ENCODE results near the gene GCDH. TPM values are rescaled to one million over a fixed set of nuclear protein-coding genes. Genes with fewer than 3 reads are reported as not detected.

GCDH gene
- total RNA-seq, 1 donor from 2014 or later, result 51.6 TPM

DNA sequence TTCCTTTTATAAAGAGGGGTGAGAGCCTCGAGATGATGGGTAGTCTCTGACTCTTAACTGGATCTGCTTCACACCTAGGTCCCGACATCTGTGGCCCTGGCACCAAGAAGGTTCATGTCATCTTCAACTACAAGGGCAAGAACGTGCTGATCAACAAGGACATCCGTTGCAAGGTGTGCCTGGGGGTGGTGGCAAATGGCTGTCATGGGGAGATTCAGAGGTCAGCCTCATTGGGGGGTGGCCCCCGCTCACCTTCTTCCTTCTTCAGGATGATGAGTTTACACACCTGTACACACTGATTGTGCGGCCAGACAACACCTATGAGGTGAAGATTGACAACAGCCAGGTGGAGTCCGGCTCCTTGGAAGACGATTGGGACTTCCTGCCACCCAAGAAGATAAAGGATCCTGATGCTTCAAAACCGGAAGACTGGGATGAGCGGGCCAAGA is 49.0 kb downstream of the GCDH start:
- Mint-ChIP-seq H3K27ac (peak overlapping the region; percentile 84), H3K4me1 (ENCODE audit: low read depth) (peaks cover 55% of the 10 kb centered on the region), H3K9me3 (no peaks in the 10 kb centered on the region), H3K4me3 (ENCODE audit: low read depth) (peak overlapping the region; percentile 99), H3K36me3 (ENCODE audit: low read depth) (peaks cover 67% of the 10 kb centered on the region), H3K27me3 (ENCODE audit: low read depth) (no peaks in the 10 kb centered on the region)
- intact Hi-C loops (cut with micrococcal nuclease), result loop anchor here (2.0 to 5.0 kb wide), 3 partner anchors 49 to 211 kb away; partner anchors contain the start of genes GCDH, IER2, JUNB and STX10
- no peak for DNase-seq (ENCODE audit: low spot score)

DNA sequence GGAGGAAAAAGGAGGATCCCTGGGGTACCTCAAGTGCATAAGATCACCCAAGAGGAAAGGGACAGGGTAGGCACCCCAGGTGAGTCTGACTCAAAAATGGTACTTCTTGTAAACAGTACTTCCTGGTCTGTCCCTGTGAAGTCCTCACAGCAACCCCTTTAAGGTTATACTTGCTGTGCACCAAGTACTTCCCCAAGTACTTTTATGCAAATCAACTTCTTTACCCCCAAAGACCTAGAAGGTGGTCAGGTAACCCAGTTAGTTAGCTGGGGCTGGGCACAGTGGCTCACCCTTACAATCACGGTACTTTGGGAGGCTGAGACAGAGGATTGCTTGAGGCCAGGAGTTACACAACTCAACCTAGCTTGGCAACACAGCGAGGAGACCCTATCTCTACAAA is 49.9 kb downstream of the GCDH start:
- Mint-ChIP-seq H3K9me3 (no peaks in the 10 kb centered on the region), H3K4me3 (ENCODE audit: low read depth) (peak overlapping the region; percentile 99)

DNA sequence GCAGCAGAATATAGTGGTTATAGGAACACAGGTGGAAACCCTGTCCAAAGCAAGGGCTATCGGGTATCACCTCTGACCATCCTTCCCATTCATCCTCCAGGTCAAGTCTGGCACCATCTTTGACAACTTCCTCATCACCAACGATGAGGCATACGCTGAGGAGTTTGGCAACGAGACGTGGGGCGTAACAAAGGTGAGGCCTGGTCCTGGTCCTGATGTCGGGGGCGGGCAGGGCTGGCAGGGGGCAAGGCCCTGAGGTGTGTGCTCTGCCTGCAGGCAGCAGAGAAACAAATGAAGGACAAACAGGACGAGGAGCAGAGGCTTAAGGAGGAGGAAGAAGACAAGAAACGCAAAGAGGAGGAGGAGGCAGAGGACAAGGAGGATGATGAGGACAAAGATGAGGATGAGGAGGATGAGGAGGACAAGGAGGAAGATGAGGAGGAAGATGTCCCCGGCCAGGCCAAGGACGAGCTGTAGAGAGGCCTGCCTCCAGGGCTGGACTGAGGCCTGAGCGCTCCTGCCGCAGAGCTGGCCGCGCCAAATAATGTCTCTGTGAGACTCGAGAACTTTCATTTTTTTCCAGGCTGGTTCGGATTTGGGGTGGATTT is 52.6 kb downstream of the GCDH start:
- H3K4me1 Mint-ChIP-seq (ENCODE audit: low read depth), result peaks cover 50% of the 10 kb centered on the region
- H3K4me3 Mint-ChIP-seq (ENCODE audit: low read depth), result no peak overlapping the region
- no peak for DNase-seq (ENCODE audit: low spot score)
- intact Hi-C loops (cut with micrococcal nuclease), result no loop called here
- H3K27ac Mint-ChIP-seq, result peak overlapping the region; percentile 43
- H3K9me3 Mint-ChIP-seq, result no peaks in the 10 kb centered on the region
- H3K36me3 Mint-ChIP-seq (ENCODE audit: low read depth), result peaks cover 94% of the 10 kb centered on the region
- H3K27me3 Mint-ChIP-seq (ENCODE audit: low read depth), result no peaks in the 10 kb centered on the region

More for the DNA sequence above, 49.9 kb downstream of the GCDH start:
- Mint-ChIP-seq H3K4me1 (ENCODE audit: low read depth) (peaks cover 56% of the 10 kb centered on the region), H3K36me3 (ENCODE audit: low read depth) (peaks cover 75% of the 10 kb centered on the region), H3K27me3 (ENCODE audit: low read depth) (no peaks in the 10 kb centered on the region), H3K27ac (peak overlapping the region; percentile 83)
- intact Hi-C loops (cut with micrococcal nuclease), result no loop called here
- no peak for DNase-seq (ENCODE audit: low spot score)

DNA sequence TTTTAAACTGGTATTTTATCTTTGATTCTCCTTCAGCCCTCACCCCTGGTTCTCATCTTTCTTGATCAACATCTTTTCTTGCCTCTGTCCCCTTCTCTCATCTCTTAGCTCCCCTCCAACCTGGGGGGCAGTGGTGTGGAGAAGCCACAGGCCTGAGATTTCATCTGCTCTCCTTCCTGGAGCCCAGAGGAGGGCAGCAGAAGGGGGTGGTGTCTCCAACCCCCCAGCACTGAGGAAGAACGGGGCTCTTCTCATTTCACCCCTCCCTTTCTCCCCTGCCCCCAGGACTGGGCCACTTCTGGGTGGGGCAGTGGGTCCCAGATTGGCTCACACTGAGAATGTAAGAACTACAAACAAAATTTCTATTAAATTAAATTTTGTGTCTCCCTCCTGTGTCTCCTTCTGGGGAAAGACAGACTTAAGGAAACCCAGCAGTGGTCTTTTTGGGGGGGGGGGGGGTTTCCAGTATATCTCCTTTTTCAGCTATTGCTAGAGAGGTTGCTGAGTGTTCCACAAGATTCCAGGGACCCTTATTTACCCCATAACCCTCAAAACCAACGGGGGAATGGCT is 53.2 kb downstream of the GCDH start:
- peak overlapping the region; percentile 21 for H3K4me3 Mint-ChIP-seq (ENCODE audit: low read depth)
- no peak for DNase-seq (ENCODE audit: low spot score)
- H3K27me3 Mint-ChIP-seq (ENCODE audit: low read depth), result no peaks in the 10 kb centered on the region
- H3K36me3 Mint-ChIP-seq (ENCODE audit: low read depth), result peaks cover 94% of the 10 kb centered on the region
- no peaks in the 10 kb centered on the region for H3K9me3 Mint-ChIP-seq
- peak overlapping the region; percentile 95 for H3K27ac Mint-ChIP-seq
- H3K4me1 Mint-ChIP-seq (ENCODE audit: low read depth), result peaks cover 49% of the 10 kb centered on the region
- intact Hi-C loops (cut with micrococcal nuclease), result no loop called here

DNA sequence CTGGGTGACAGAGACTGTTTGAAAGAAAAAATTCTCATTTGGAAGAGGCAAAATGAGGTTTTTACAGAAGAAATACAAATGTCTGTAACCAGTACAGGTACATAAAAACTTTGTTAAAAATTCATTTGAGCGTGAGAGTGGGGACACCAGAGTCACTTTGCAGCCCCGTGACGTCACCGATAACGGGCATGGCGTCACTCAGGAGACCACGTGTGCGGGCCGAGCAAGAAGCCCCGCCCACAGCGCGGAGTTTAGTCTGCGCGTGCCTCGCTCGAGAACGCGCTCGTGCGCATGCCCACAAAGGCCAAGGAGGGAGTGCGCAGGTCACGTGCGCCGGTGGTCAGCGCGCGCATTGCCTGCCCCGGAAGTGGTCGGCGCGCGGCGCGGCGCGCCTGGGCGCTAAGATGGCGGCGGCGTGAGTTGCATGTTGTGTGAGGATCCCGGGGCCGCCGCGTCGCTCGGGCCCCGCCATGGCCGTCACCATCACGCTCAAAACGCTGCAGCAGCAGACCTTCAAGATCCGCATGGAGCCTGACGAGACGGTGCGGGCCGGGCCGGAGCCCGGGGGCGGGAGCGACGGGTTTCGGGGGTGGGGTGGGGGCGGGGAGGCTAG is 54.6 kb downstream of the GCDH start, which contains the start of gene RAD23A:
Gene RAD23A, plus strand, starts transcription at position 384 of the 613 bp plus-strand sequence. Its CDS starts 87 bp downstream, at position 471.
- H3K27me3 Mint-ChIP-seq (ENCODE audit: low read depth), result no peaks in the 10 kb centered on the region
- H3K27ac Mint-ChIP-seq, result peak within 1 kb of the TSS; percentile 95
- peaks cover 36% of the 10 kb centered on the region for H3K4me1 Mint-ChIP-seq (ENCODE audit: low read depth)
- no peaks in the 10 kb centered on the region for H3K9me3 Mint-ChIP-seq
- peak; percentile 97 for DNase-seq (ENCODE audit: low spot score)
- H3K4me3 Mint-ChIP-seq (ENCODE audit: low read depth), result peak within 1 kb of the TSS; percentile 88
- intact Hi-C loops (cut with micrococcal nuclease), result loop anchor here (1.0 kb wide), 2 partner anchors 11 to 12 kb away; partner anchors contain the start of gene FARSA
- H3K36me3 Mint-ChIP-seq (ENCODE audit: low read depth), result peaks cover 94% of the 10 kb centered on the region

DNA sequence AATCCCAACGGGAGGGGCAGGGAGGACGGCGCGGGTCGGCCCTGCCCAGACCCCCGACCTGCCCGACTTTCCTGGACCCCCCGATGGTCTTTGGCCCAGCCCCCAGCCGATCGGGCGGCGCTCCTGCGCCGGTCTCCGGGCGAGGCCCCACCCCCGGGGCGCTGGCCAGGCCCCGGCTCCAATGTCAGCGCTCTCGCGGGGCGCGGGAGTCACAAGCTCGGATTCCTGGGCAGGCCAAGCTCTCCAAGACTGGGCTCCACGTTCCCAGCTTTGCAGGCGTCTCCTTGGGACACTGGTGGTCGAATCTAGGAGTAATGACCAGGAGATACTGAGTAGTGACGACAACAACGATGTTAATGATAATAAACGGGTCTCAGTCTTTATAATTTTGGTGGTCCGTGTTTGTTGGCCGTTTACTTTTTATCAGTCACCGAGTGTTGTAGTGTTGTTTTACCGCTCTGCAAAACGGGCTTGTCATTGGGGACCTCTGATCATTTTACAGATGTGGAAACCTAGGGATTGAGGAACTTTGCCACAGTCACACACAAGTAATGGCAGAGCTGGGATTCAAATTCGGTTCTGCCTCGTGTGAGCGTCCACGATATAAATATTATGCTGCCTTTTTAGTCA is 55.2 kb downstream of the GCDH start:
- Mint-ChIP-seq H3K4me3 (ENCODE audit: low read depth) (peak overlapping the region; percentile 88), H3K9me3 (no peaks in the 10 kb centered on the region), H3K27ac (peak overlapping the region; percentile 95), H3K4me1 (ENCODE audit: low read depth) (peaks cover 32% of the 10 kb centered on the region), H3K36me3 (ENCODE audit: low read depth) (peaks cover 94% of the 10 kb centered on the region), H3K27me3 (ENCODE audit: low read depth) (no peaks in the 10 kb centered on the region)
- intact Hi-C loops (cut with micrococcal nuclease), result no loop called here
- DNase-seq (ENCODE audit: low spot score), result peak; percentile 47

DNA sequence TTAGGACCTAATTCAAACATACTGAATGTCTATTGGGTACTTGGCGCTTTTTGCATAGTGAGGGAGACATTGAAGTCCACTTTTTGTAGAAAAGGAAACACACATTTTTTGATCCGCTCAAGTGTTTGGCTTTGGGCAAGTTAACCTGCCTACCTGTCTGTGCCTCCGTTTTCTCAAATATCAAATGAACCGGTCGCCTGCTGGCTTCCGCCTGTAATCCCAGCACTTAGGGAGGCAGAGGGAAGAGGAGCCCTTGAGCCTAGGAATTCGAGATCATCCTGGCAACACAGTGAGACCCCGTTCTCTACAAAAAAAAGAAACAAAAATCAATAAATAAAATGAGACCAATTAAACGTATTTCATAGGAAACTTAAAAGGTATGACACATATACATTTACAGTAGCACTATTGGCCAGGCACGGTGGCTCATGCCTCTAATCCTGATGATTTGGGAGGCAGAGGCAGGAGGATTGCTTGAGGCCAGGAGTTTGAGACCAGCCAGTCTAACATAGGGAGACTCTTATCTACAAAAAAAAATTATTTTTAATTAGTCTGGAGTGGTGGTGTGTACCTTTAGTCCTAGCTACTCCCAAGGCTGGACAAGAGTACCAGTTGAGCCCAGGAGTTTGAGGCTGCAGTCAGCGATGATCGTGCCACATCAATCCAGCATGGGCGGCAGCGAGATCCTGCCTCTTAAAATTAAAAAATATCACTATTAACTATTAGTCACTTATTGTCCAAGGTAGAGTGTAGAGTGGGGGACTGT is 56.0 kb downstream of the GCDH start:
- no peak for DNase-seq (ENCODE audit: low spot score)
- no peaks in the 10 kb centered on the region for H3K9me3 Mint-ChIP-seq
- peaks cover 94% of the 10 kb centered on the region for H3K36me3 Mint-ChIP-seq (ENCODE audit: low read depth)
- H3K4me3 Mint-ChIP-seq (ENCODE audit: low read depth), result peak overlapping the region; percentile 88
- intact Hi-C loops (cut with micrococcal nuclease), result no loop called here
- no peaks in the 10 kb centered on the region for H3K27me3 Mint-ChIP-seq (ENCODE audit: low read depth)
- peaks cover 33% of the 10 kb centered on the region for H3K4me1 Mint-ChIP-seq (ENCODE audit: low read depth)
- H3K27ac Mint-ChIP-seq, result peak overlapping the region; percentile 84

DNA sequence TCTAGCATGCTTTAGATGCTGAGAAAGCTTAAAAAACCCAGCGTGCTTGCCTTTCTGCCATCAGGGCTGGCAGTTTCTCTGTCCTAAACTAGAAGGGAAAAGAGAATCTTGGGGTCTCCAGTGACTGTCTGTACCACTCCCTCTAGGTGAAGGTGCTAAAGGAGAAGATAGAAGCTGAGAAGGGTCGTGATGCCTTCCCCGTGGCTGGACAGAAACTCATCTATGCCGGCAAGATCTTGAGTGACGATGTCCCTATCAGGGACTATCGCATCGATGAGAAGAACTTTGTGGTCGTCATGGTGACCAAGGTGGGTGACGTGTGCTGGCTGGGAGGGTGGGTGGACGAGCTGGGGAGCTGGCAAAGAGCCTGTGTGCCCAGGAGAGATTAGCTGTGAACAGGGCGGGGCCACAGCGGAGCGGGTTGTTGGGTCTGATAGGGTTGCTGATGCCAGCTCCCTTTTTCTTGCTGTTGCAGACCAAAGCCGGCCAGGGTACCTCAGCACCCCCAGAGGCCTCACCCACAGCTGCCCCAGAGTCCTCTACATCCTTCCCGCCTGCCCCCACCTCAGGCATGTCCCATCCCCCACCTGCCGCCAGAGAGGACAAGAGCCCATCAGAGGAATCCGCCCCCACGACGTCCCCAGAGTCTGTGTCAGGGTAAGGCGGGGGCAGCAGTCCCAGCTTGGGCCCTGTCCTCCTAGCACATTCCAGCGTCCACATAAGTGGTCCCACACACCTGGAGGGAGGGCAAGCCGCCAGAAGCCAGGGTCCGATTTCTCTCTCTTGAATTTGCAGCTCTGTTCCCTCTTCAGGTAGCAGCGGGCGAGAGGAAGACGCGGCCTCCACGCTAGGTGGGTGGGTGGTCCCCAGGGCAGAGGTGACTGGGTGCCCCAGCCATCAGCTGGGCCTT is 57.0 kb downstream of the GCDH start:
- Mint-ChIP-seq H3K27me3 (ENCODE audit: low read depth) (no peaks in the 10 kb centered on the region), H3K4me1 (ENCODE audit: low read depth) (peaks cover 30% of the 10 kb centered on the region), H3K9me3 (no peaks in the 10 kb centered on the region), H3K27ac (no peak overlapping the region), H3K36me3 (ENCODE audit: low read depth) (peaks cover 91% of the 10 kb centered on the region), H3K4me3 (ENCODE audit: low read depth) (peak overlapping the region; percentile 9)
- intact Hi-C loops (cut with micrococcal nuclease), result no loop called here
- no peak for DNase-seq (ENCODE audit: low spot score)

DNA sequence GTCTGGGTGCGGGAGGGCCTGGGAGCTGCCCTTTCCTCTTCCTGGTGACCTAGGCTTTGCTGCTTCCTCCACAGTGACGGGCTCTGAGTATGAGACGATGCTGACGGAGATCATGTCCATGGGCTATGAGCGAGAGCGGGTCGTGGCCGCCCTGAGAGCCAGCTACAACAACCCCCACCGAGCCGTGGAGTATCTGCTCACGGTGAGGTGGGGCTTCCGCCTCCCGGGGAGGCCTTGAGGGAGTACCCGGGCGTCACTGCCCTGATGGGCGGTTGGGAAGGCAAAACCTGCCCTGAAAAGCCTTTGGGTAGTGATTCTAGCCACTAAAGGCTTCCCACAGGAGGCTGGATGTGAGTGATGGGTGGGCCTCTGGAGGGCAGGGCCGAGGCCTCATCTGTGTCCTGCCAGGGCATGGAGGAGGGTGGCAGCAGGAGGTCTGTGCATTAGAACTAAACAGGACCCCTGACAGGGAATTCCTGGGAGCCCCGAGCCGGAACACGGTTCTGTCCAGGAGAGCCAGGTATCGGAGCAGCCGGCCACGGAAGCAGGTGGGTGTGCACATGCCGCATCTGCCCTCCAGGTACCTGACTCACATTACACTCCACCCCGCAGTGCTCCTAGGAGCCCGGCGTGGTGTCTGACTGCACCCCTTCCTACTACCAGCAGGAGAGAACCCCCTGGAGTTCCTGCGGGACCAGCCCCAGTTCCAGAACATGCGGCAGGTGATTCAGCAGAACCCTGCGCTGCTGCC is 57.8 kb downstream of the GCDH start:
- Mint-ChIP-seq H3K36me3 (ENCODE audit: low read depth) (peaks cover 90% of the 10 kb centered on the region), H3K4me1 (ENCODE audit: low read depth) (peaks cover 25% of the 10 kb centered on the region), H3K27me3 (ENCODE audit: low read depth) (no peaks in the 10 kb centered on the region), H3K9me3 (no peaks in the 10 kb centered on the region), H3K27ac (no peak overlapping the region), H3K4me3 (ENCODE audit: low read depth) (peak overlapping the region; percentile 4)
- no peak for DNase-seq (ENCODE audit: low spot score)
- intact Hi-C loops (cut with micrococcal nuclease), result no loop called here
